Measurements from ENCODE around the gene ARL15.

ARL15 gene

GRCh38 chr5:54278979-54279717 lies 31.2 kb downstream of the ARL15 start:
- DNase-seq (ENCODE audit: low read depth), result no peak
- H3K4me3 ChIP-seq (ENCODE audit: control insufficient read depth, low read depth, low read length), result no peak overlapping the region
- TF ChIP-seq, protein P1, sequence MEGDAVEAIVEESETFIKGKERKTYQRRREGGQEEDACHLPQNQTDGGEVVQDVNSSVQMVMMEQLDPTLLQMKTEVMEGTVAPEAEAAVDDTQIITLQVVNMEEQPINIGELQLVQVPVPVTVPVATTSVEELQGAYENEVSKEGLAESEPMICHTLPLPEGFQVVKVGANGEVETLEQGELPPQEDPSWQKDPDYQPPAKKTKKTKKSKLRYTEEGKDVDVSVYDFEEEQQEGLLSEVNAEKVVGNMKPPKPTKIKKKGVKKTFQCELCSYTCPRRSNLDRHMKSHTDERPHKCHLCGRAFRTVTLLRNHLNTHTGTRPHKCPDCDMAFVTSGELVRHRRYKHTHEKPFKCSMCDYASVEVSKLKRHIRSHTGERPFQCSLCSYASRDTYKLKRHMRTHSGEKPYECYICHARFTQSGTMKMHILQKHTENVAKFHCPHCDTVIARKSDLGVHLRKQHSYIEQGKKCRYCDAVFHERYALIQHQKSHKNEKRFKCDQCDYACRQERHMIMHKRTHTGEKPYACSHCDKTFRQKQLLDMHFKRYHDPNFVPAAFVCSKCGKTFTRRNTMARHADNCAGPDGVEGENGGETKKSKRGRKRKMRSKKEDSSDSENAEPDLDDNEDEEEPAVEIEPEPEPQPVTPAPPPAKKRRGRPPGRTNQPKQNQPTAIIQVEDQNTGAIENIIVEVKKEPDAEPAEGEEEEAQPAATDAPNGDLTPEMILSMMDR (conservative IDR thresholded peaks at IDR 0.05; ENCODE audit: control insufficient read depth, insufficient read depth, low read depth, low read length), result no peak

- no peak overlapping the region for H3K4me3 ChIP-seq (ENCODE audit: control insufficient read depth, low read depth, low read length)
- TF ChIP-seq, protein P1 (conservative IDR thresholded peaks at IDR 0.05; ENCODE audit: control insufficient read depth, insufficient read depth, low read depth, low read length), result no peak
- no peak for DNase-seq (ENCODE audit: low read depth)
Measured at GRCh38 chr5:54278036-54278830, 32.1 kb downstream of the ARL15 start.

GRCh38 chr5:54276048-54276447 lies 34.3 kb downstream of the ARL15 start:
- DNase-seq (ENCODE audit: low read depth), result no peak
- TF ChIP-seq, protein P1 (conservative IDR thresholded peaks at IDR 0.05; ENCODE audit: control insufficient read depth, insufficient read depth, low read depth, low read length), result no peak
- no peak overlapping the region for H3K4me3 ChIP-seq (ENCODE audit: control insufficient read depth, low read depth, low read length)

DNA sequence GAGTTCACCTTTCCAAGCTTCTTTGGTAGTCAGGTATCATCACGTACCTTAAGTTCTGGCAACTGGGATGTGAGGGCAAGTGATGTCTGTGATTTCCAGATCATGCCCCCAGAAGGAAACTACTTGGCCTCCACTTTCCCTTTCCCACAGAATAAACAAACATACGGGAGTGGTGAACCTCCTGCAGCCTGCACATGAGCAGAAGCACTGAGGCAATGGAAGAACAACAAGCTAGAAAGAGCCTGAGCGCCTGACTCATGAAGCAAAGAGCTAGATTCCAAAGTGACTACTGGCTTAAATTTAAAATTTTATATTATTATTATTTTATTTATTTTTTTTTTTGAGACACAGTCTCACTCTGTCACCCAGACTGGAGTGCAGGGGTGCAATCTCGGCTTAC lies 35.0 kb downstream of the ARL15 start:
- H3K4me3 ChIP-seq (ENCODE audit: control insufficient read depth, low read depth, low read length), result no peak overlapping the region
- TF ChIP-seq, protein P1 (conservative IDR thresholded peaks at IDR 0.05; ENCODE audit: control insufficient read depth, insufficient read depth, low read depth, low read length), result no peak
- DNase-seq (ENCODE audit: low read depth), result no peak

DNA sequence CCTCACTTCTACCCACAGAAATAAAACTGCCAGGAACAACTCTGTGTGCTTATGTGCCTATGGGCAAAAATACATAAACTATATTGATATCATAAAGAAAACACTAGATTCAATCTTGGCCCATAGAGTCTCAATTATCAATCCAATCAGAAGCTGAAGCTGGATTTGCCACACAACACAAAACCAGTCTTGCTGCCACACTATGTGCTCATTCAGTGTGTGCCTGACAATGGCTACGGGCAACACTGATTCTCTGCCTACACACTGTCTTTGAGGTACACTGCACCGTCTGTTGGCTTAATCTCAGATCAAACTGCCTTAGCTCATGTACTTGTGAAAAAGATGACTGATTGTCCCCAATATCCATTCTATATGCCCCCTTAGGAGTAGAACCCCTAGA lies 35.4 kb downstream of the ARL15 start:
- no peak overlapping the region for H3K4me3 ChIP-seq (ENCODE audit: control insufficient read depth, low read depth, low read length)
- TF ChIP-seq, protein P1 (conservative IDR thresholded peaks at IDR 0.05; ENCODE audit: control insufficient read depth, insufficient read depth, low read depth, low read length), result no peak
- DNase-seq (ENCODE audit: low read depth), result no peak

DNA sequence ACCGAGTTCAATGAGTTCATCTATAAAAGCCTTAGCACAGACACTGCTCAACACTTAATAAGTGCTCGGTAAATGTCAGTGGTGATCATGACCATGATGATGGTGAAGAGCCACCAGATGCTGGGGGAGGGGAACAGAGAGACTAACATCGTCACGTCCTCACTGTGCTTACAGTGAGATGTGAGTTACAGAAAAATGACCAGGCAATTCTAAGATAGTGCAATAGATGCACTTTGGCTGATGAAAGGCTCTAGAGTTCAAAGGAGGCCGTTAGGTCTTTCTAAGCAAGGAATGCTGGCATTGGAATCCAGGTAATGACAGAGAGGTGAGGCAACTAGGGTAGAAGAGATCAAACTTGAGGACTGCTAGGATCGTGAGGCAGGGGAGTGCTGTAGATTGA lies 36.7 kb downstream of the ARL15 start:
- DNase-seq (ENCODE audit: low read depth), result no peak
- TF ChIP-seq, protein P1 (conservative IDR thresholded peaks at IDR 0.05; ENCODE audit: control insufficient read depth, insufficient read depth, low read depth, low read length), result no peak
- no peak overlapping the region for H3K4me3 ChIP-seq (ENCODE audit: control insufficient read depth, low read depth, low read length)

Data from fibroblast of mammary gland (primary cell).